ENCODE results near the gene NXPH1.

NXPH1 gene

GRCh38 chr7:8785081-8785480 is 351.7 kb downstream of the NXPH1 start:
- Histone ChIP-seq H3K79me2 (no peaks in the 10 kb centered on the region), H3K36me3 (ENCODE audit: control insufficient read depth, insufficient read depth, low read length) (no peaks in the 10 kb centered on the region), H3K4me3 (ENCODE audit: low read depth, low read length) (no peak overlapping the region), H3K4me1 (no peaks in the 10 kb centered on the region), H3K27me3 (ENCODE audit: control insufficient read depth, insufficient read depth, low read length) (no peaks in the 10 kb centered on the region), H3K9ac (no peak overlapping the region), H3K4me2 (ENCODE audit: low read length) (no peak overlapping the region), H3K27ac (no peak overlapping the region), H2AFZ (no peak overlapping the region), H3K9me3 (ENCODE audit: control insufficient read depth, low read length) (no peaks in the 10 kb centered on the region)
- no peak for TF ChIP-seq CTCF (IDR thresholded peaks at IDR 0.05)

- no peak overlapping the region for H2AFZ ChIP-seq
- H3K27ac ChIP-seq: no peak overlapping the region
- no peaks in the 10 kb centered on the region for H3K36me3 ChIP-seq (ENCODE audit: control insufficient read depth, insufficient read depth, low read length)
- H3K27me3 ChIP-seq (ENCODE audit: control insufficient read depth, insufficient read depth, low read length): no peaks in the 10 kb centered on the region
- H3K79me2 ChIP-seq: no peaks in the 10 kb centered on the region
- H3K4me1 ChIP-seq: no peaks in the 10 kb centered on the region
- no peak overlapping the region for H3K9ac ChIP-seq
- TF ChIP-seq CTCF (IDR thresholded peaks at IDR 0.05): no peak
- H3K4me3 ChIP-seq (ENCODE audit: low read depth, low read length): no peak overlapping the region
- no peaks in the 10 kb centered on the region for H3K9me3 ChIP-seq (ENCODE audit: control insufficient read depth, low read length)
- no peak overlapping the region for H3K4me2 ChIP-seq (ENCODE audit: low read length)
Observed at GRCh38 chr7:8800986-8801385, 367.6 kb downstream of the NXPH1 start.

All from parathyroid adenoma (tissue), 2 donors.